CD14-positive monocyte (primary cell): Measurements from ENCODE around the gene CRADD. TPM values are rescaled to one million over a fixed set of nuclear protein-coding genes. Genes with fewer than 3 reads are reported as not detected.

ENCODE experiments used
- DNase-seq, 3 donors: peaks; one replicate each; pipeline ENCODE4 v3.0.0-alpha.2; 2011 to 2022
- H2AFZ ChIP-seq: 2 replicates; pipeline ENCODE4 v1.6.0; 2012; ENCODE audit warnings: mild to moderate bottlenecking, low read depth, low read length, inconsistent platforms; ENCODE audit not compliant: insufficient read depth, poor library complexity, severe bottlenecking
- H3K27ac ChIP-seq, 2 donors: 1 replicate in 1 of 2; 2 replicates in 1 of 2; pipeline ENCODE4 v1.5.1; 2012 to 2013; ENCODE audit warnings: low read length in 2 of 2, control low read depth in 1 of 2, inconsistent platforms in 1 of 2, low read depth in 1 of 2, mild to moderate bottlenecking in 1 of 2
- H3K27me3 ChIP-seq, 2 donors: one replicate each; pipeline versions ENCODE4 v1.6.0 to v1.6.1; 2011 to 2013; ENCODE audit warnings: low read length in 2 of 2; ENCODE audit not compliant: control insufficient read depth in 2 of 2, insufficient read depth in 2 of 2
- H3K36me3 ChIP-seq, 2 donors: replicated peaks in 1 of 2; 1 replicate in 1 of 2; 2 replicates in 1 of 2; pipeline versions ENCODE4 v1.5.1 to v1.6.1; 2012 to 2013; ENCODE audit warnings: low read length in 2 of 2, control low read depth in 1 of 2, inconsistent platforms in 1 of 2, mild to moderate bottlenecking in 1 of 2; ENCODE audit not compliant: insufficient read depth in 2 of 2, control insufficient read depth in 1 of 2
- H3K4me1 ChIP-seq, 2 donors: 1 replicate in 1 of 2; 2 replicates in 1 of 2; pipeline versions ENCODE4 v1.5.1 to v1.6.1; 2012 to 2013; ENCODE audit warnings: low read length in 2 of 2, control low read depth in 1 of 2, inconsistent platforms in 1 of 2, mild to moderate bottlenecking in 1 of 2, moderate library complexity in 1 of 2; ENCODE audit not compliant: insufficient read depth in 2 of 2, control insufficient read depth in 1 of 2
- H3K4me2 ChIP-seq: replicated peaks from 2 replicates; pipeline ENCODE3; 2012; ENCODE audit warnings: low read length, moderate library complexity, mild to moderate bottlenecking; ENCODE audit not compliant: poor library complexity, severe bottlenecking; ENCODE audit errors: extremely low read depth
- H3K4me3 ChIP-seq, 3 experiments: fragments of 200-600 bp in 1 of 3; sonication (generic) in 1 of 3; replicated peaks in 1 of 3; 1 replicate in 2 of 3; 2 replicates in 1 of 3; pipeline ENCODE4 v1.5.1; 2011 to 2013; ENCODE audit warnings: low read length in 3 of 3, mild to moderate bottlenecking in 3 of 3, control low read depth in 2 of 3, low read depth in 2 of 3, inconsistent platforms in 1 of 3, moderate library complexity in 1 of 3
- H3K79me2 ChIP-seq: 2 replicates; pipeline ENCODE4 v1.6.0; 2012; ENCODE audit warnings: mild to moderate bottlenecking, control low read depth, inconsistent platforms, low read length, moderate library complexity; ENCODE audit not compliant: insufficient read depth
- H3K9ac ChIP-seq: 2 replicates; pipeline ENCODE4 v1.6.0; 2017; ENCODE audit warnings: low read length, mild to moderate bottlenecking; ENCODE audit not compliant: insufficient read depth, poor library complexity, severe bottlenecking
- H3K9me3 ChIP-seq, 2 donors: replicated peaks in 1 of 2; 1 replicate in 1 of 2; 2 replicates in 1 of 2; pipeline versions ENCODE4 v1.5.1 to v1.6.1; 2012 to 2013; ENCODE audit warnings: low read length in 2 of 2, control low read depth in 1 of 2; ENCODE audit not compliant: control insufficient read depth in 1 of 2, insufficient read depth in 1 of 2
- H4K20me1 ChIP-seq: 2 replicates; pipeline ENCODE4 v1.6.0; 2012; ENCODE audit warnings: mild to moderate bottlenecking, low read length, control low read depth, moderate library complexity; ENCODE audit not compliant: insufficient read depth
- H3K27ac Mint-ChIP-seq, 7 donors: one replicate each; pipeline ENCODE4 v1.8.0; 2020; ENCODE audit warnings: mild to moderate bottlenecking in 7 of 7, mixed read lengths in 7 of 7, moderate library complexity in 6 of 7, inconsistent platforms in 2 of 7
- H3K27me3 Mint-ChIP-seq, 3 donors: one replicate each; pipeline ENCODE4 v1.8.0; 2021 to 2022; ENCODE audit warnings: low read depth in 3 of 3, mild to moderate bottlenecking in 3 of 3, mixed read lengths in 3 of 3, moderate library complexity in 3 of 3, inconsistent platforms in 1 of 3
- H3K36me3 Mint-ChIP-seq, 2 donors: one replicate each; pipeline ENCODE4 v1.8.0; 2020; ENCODE audit warnings: mixed read lengths in 2 of 2, inconsistent platforms in 1 of 2, mild to moderate bottlenecking in 1 of 2
- H3K4me1 Mint-ChIP-seq: one replicate; pipeline ENCODE4 v1.8.0; 2020; ENCODE audit warnings: mild to moderate bottlenecking, mixed read lengths
- H3K4me3 Mint-ChIP-seq, 2 donors: one replicate each; pipeline ENCODE4 v1.8.0; 2020; ENCODE audit warnings: mild to moderate bottlenecking in 2 of 2, mixed read lengths in 2 of 2, moderate library complexity in 1 of 2
- H3K9me3 Mint-ChIP-seq, 7 donors: one replicate each; pipeline ENCODE4 v1.8.0; 2020 to 2022; ENCODE audit warnings: mixed read lengths in 7 of 7, mild to moderate bottlenecking in 6 of 7, moderate library complexity in 6 of 7, inconsistent platforms in 2 of 7
- WGBS: methylation state at CpG from one replicate; pipeline ENCODE4 v1.1.5; 2013; ENCODE audit warnings: missing lambda C conversion rate; ENCODE audit not compliant: insufficient coverage; 5-methylcytosine and 5-hydroxymethylcytosine counted together
- intact Hi-C, 2 donors: fragments of 100-400 bp; cut with micrococcal nuclease; formaldehyde crosslinking; loops; one replicate each; pipeline versions ENCODE4 v1.15.0 to v1.15.1; 2023
- polyA plus RNA-seq, 3 donors: library from polyadenylated mRNA; depleted of rRNA in 1 of 3; unstranded in 2 of 3; stranded (reverse) in 1 of 3; fragments of 300-500 nt in 2 of 3; fragments of >200 nt in 1 of 3; fragmentation: Illumina TruSeq in 2 of 3; gene quantifications; 1 replicate in 2 of 3; 2 replicates in 1 of 3; pipeline ENCODE4 v1.2.3, GENCODE V29; 2012 to 2021
- TF ChIP-seq, protein P1 (sequence below): fragments of 200-600 bp; IDR thresholded peaks from one replicate; pipeline ENCODE4 v1.8.0; 2022; ENCODE audit warnings: antibody characterized with exemption, mild to moderate bottlenecking

Gene CRADD
- polyA plus RNA-seq, 3 donors: 5.6 to 12.2 (median 11.2) TPM

DNA sequence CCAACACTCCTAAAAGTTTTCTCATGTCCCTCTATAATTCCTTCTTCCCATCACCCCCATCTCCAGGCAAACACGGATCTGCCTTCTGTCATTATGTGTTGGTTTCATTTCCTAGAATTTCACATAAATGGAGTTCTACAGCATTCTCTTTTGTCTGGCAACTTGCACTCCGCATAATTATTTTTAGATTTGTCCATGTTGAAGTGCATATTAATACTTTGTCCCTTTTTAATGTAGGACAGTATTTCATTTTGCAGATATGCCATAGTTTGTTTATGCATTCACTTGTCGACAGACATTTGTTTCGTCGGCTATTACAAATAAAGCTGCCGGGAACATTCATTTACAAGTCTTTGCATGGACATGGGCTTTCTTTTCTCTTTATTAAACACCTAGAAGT, 150.0 kb downstream of the CRADD start:
- H3K9ac ChIP-seq: no peak overlapping the region
- no peaks in the 10 kb centered on the region for H3K36me3 ChIP-seq
- no peaks in the 10 kb centered on the region for H3K27me3 ChIP-seq
- Mint-ChIP-seq H3K4me3 (no peak overlapping the region), H3K4me1 (peaks cover 9% of the 10 kb centered on the region), H3K27ac (no peak overlapping the region), H3K27me3 (no peaks in the 10 kb centered on the region), H3K36me3 (no peaks in the 10 kb centered on the region), H3K9me3 (no peaks in the 10 kb centered on the region)
- peaks cover 3 to 8% of the 10 kb centered on the region in 2 donors for H3K4me1 ChIP-seq
- H3K4me2 ChIP-seq: no peak overlapping the region
- WGBS: no CpG with 5 or more reads among the region's 6 CpGs
- DNase-seq: no peak
- no peak overlapping the region for H3K4me3 ChIP-seq
- no peaks in the 10 kb centered on the region for H3K9me3 ChIP-seq
- TF ChIP-seq, protein P1, sequence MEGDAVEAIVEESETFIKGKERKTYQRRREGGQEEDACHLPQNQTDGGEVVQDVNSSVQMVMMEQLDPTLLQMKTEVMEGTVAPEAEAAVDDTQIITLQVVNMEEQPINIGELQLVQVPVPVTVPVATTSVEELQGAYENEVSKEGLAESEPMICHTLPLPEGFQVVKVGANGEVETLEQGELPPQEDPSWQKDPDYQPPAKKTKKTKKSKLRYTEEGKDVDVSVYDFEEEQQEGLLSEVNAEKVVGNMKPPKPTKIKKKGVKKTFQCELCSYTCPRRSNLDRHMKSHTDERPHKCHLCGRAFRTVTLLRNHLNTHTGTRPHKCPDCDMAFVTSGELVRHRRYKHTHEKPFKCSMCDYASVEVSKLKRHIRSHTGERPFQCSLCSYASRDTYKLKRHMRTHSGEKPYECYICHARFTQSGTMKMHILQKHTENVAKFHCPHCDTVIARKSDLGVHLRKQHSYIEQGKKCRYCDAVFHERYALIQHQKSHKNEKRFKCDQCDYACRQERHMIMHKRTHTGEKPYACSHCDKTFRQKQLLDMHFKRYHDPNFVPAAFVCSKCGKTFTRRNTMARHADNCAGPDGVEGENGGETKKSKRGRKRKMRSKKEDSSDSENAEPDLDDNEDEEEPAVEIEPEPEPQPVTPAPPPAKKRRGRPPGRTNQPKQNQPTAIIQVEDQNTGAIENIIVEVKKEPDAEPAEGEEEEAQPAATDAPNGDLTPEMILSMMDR: no peak
- no peaks in the 10 kb centered on the region for H4K20me1 ChIP-seq
- intact Hi-C loops: no loop called here
- no peaks in the 10 kb centered on the region for H3K79me2 ChIP-seq
- no peak overlapping the region for H3K27ac ChIP-seq
- H2AFZ ChIP-seq: no peak overlapping the region

GRCh38 chr12:93827669-93828068, 150.5 kb downstream of the CRADD start:
- Histone ChIP-seq H3K27me3 (no peaks in the 10 kb centered on the region), H3K36me3 (no peaks in the 10 kb centered on the region), H3K79me2 (no peaks in the 10 kb centered on the region), H3K9ac (no peak overlapping the region), H3K4me1 (peaks cover 0 to 5% of the 10 kb centered on the region in 2 donors), H3K4me3 (no peak overlapping the region), H3K4me2 (no peak overlapping the region), H4K20me1 (no peaks in the 10 kb centered on the region), H3K27ac (no peak overlapping the region), H3K9me3 (no peaks in the 10 kb centered on the region), H2AFZ (no peak overlapping the region)
- TF ChIP-seq, protein P1: no peak
- H3K4me1 Mint-ChIP-seq: peaks cover 5% of the 10 kb centered on the region
- H3K4me3 Mint-ChIP-seq: no peak overlapping the region
- no CpG with 5 or more reads among the region's 2 CpGs for WGBS
- H3K27ac Mint-ChIP-seq: no peak overlapping the region
- intact Hi-C loops: no loop called here
- H3K9me3 Mint-ChIP-seq: no peaks in the 10 kb centered on the region
- H3K36me3 Mint-ChIP-seq: no peaks in the 10 kb centered on the region
- no peak for DNase-seq
- no peaks in the 10 kb centered on the region for H3K27me3 Mint-ChIP-seq
